Measurements from ENCODE around the gene ZBTB17. TPM values are rescaled to one million over a fixed set of nuclear protein-coding genes. Genes with fewer than 3 reads are reported as not detected.
"Not testable (repeated sequence)": the region's sequence is repeated elsewhere in the genome, so short reads cannot be mapped to it uniquely, and the experiment has no call there.

Gene ZBTB17
- total RNA-seq (10 to 100 TPM; 16.4 to 25.0 (median 20.4) TPM), polyA plus RNA-seq (10 to 100 TPM; 27.3 to 54.9 TPM)
- long read RNA-seq, donor 1, transcript ZBTB17-202 (16 exons, 2,745 nt): major isoform, 35 of 58 reads
- long read RNA-seq, donor 1, partial matches to known transcripts: 14 of 58 reads
- long read RNA-seq, donor 1, other reads (novel, unspliced or antisense): 9 of 58 reads
- long read RNA-seq, donor 2, transcript ZBTB17-202 (16 exons, 2,745 nt): major isoform, 24 of 46 reads
- long read RNA-seq, donor 2, partial matches to known transcripts: 11 of 46 reads
- long read RNA-seq, donor 2, other reads (novel, unspliced or antisense): 9 of 46 reads
- long read RNA-seq, donor 3, transcript ZBTB17-202 (16 exons, 2,745 nt): major isoform, 37 of 56 reads
- long read RNA-seq, donor 3, partial matches to known transcripts: 8 of 56 reads
- long read RNA-seq, donor 3, other reads (novel, unspliced or antisense): 10 of 56 reads

DNA sequence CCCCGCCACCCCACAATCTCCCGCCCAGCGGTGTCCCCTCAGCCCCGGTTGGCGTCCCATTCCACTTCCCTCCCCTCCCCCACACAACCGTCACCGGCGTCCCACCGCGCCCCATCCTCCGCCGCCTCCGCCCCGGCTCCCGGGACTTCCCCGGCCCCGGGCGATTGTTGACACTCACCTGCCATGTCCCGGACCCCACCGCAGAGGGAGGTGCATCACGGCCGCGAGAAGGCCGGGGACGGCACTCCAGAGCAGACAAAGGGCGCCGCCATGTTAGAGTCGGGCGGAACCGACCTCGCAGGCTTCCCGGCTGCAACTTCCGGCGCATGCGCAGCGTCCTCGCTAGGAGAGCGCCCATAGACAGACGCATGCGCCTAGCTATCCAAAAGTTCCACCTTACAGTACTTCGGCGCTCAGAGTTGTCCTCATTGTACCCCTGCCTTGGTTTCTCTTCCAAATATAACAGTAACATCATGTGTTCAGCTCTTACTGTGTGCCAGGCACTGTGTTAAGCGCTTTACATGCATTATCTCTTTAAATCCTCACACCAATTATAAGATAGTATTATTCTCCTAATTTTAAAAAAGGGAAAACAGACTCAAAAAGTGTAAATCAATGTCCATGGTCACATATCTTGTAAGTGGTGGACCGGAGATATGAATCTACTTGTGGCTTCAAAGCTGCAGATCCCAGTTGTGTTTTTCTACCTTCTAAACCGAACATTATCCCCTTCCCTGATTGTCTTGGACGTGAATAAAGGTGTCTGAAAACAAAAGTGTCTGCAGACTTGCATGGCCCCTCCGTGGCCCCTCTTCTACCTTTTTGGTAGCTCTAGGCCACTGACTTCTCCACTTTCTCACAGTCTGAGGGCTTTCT, at the start of gene ZBTB17:
Gene ZBTB17, minus strand, starts transcription at position 297 of the 876 bp plus-strand sequence. CDS start 27,606 bp downstream, outside the sequence.
- Histone ChIP-seq H3K27ac (peak within 1 kb of the TSS; percentile 37 to 93 (median 79)), H3K36me3 (peaks cover 0 to 22% (median 12%) of the 10 kb centered on the region in 9 donors), H3K27me3 (no peaks in the 10 kb centered on the region), H3K9me3 (peaks cover 0 to 5% (median 0%) of the 10 kb centered on the region in 11 donors), H3K4me3 (peak within 1 kb of the TSS; percentile 60 to 100 (median 79)), H3K4me1 (peaks cover 0 to 25% (median 15%) of the 10 kb centered on the region in 9 donors)
- intact Hi-C loops (cut with DNase I): no loop called here
- ATAC-seq: peak; percentile 98 to 100 (median 99)
- TF ChIP-seq, protein P1, sequence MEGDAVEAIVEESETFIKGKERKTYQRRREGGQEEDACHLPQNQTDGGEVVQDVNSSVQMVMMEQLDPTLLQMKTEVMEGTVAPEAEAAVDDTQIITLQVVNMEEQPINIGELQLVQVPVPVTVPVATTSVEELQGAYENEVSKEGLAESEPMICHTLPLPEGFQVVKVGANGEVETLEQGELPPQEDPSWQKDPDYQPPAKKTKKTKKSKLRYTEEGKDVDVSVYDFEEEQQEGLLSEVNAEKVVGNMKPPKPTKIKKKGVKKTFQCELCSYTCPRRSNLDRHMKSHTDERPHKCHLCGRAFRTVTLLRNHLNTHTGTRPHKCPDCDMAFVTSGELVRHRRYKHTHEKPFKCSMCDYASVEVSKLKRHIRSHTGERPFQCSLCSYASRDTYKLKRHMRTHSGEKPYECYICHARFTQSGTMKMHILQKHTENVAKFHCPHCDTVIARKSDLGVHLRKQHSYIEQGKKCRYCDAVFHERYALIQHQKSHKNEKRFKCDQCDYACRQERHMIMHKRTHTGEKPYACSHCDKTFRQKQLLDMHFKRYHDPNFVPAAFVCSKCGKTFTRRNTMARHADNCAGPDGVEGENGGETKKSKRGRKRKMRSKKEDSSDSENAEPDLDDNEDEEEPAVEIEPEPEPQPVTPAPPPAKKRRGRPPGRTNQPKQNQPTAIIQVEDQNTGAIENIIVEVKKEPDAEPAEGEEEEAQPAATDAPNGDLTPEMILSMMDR (IDR thresholded peaks at IDR 0.05): no peak
- DNase-seq: peak; percentile 92 to 95
- WGBS, 2 donors: 8 to 9% methylated on average over 43 to 47 of the region's 47 CpGs

DNA sequence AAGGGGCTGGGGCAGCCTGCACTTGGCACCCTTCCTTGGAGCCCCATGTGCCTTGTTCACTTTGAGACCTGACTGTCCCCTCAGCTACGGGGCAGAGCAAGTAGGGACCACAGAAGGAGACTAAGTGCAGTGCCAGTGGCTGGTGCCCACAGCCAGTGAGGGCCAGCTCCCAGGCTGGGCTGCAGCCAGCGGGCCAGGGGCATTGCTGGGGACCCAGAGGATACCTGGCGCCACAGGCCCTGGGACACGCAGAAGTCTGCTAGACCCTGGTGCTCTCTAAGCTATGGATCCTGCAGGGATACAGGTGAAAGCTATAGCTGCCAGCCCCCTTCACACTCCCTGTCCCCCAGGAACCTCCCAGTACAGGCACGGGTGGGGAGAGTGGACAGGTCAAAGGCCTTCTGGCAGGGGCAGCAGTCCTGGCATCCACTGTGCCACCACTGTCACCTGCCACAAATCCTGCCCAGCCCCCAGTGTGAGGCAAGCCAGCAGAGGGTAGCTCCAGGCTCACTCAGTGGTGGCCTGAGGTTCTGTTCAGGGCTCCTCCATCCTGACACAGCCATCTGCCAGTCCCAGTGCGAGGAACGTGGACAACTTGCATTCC, 47.3 kb upstream of the ZBTB17 start:
- Histone ChIP-seq H3K36me3 (no peaks in the 10 kb centered on the region), H3K27me3 (peaks cover 0 to 18% (median 0%) of the 10 kb centered on the region in 7 donors), H3K9me3 (no peaks in the 10 kb centered on the region), H3K27ac (no peak overlapping the region), H3K4me1 (peaks cover 14 to 44% (median 24%) of the 10 kb centered on the region in 9 donors), H3K4me3 (no peak overlapping the region)
- DNase-seq (no peak), ATAC-seq (no peak)
- WGBS, 2 donors: 74 to 77% methylated on average over 7 of the region's 7 CpGs
- intact Hi-C loops (cut with DNase I): no loop called here
- TF ChIP-seq, protein P1 (IDR thresholded peaks at IDR 0.05): no peak

DNA sequence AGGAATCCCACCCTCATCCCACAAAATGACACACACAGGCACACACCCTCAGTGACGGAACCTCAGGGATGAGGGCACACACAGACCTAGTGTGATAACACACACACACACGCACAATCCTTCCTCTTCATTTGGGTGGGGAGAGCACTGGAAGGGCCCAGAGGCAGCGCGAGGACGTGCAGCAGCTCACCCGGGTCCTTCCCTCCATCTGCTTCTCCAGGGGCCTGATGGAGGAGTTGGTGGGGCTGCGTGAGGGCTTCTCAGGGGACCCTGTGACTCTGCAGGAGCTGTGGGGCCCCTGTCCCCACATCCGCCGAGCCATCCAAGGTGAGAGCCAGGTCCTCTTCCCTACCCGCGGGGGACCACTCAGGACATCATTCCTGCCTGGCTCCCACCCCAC, 46.5 kb upstream of the ZBTB17 start:
- no peak for DNase-seq
- H3K4me1 ChIP-seq: peaks cover 14 to 52% (median 31%) of the 10 kb centered on the region in 9 donors
- ATAC-seq: no peak
- H3K27me3 ChIP-seq: peaks cover 0 to 16% (median 0%) of the 10 kb centered on the region in 7 donors
- TF ChIP-seq, protein P1 (IDR thresholded peaks at IDR 0.05): no peak
- WGBS, 2 donors: 73 to 81% methylated on average over 11 of the region's 11 CpGs
- no peaks in the 10 kb centered on the region for H3K36me3 ChIP-seq
- no peaks in the 10 kb centered on the region for H3K9me3 ChIP-seq
- intact Hi-C loops (cut with DNase I): no loop called here
- no peak overlapping the region for H3K4me3 ChIP-seq
- H3K27ac ChIP-seq: no peak overlapping the region

DNA sequence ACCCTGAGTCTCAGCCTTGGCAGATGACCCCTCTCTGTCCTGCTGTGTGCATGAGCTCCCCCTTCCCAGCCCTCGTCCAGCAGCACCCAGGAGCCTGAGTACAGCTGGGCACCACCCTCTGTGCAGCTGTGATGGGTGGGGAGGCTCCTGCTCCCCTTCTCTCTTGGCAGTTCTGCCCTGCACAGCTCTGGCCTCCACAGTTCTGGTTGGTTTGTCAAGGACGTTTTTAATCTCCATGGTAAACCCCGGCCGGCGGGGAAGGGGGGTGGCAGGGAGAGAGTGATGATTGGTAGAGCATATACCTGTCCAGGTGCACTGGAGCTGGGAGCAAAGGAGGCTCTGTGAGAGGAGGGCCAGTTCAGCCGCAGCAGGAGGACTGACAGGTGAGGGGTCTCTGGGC, 45.8 kb upstream of the ZBTB17 start, which contains the start of gene CLCNKA:
Gene CLCNKA, plus strand, starts transcription at position 356 of the 400 bp plus-strand sequence. CDS start 584 bp downstream, outside the sequence.
- intact Hi-C loops (cut with DNase I): no loop called here
- TF ChIP-seq, protein P1 (IDR thresholded peaks at IDR 0.05): no peak
- no peak for DNase-seq
- peak within 1 kb of the TSS in 6 of 10 donors; percentile 30 to 99 (median 76) for H3K27ac ChIP-seq
- H3K9me3 ChIP-seq: no peaks in the 10 kb centered on the region
- WGBS, 2 donors: 47 to 53% methylated on average over 6 of the region's 6 CpGs
- no peak within 1 kb of the TSS for H3K4me3 ChIP-seq
- peaks cover 7 to 50% (median 26%) of the 10 kb centered on the region in 9 donors for H3K4me1 ChIP-seq
- ATAC-seq: no peak
- peaks cover 0 to 6% (median 0%) of the 10 kb centered on the region in 9 donors for H3K36me3 ChIP-seq
- peaks cover 0 to 9% (median 0%) of the 10 kb centered on the region in 7 donors for H3K27me3 ChIP-seq

DNA sequence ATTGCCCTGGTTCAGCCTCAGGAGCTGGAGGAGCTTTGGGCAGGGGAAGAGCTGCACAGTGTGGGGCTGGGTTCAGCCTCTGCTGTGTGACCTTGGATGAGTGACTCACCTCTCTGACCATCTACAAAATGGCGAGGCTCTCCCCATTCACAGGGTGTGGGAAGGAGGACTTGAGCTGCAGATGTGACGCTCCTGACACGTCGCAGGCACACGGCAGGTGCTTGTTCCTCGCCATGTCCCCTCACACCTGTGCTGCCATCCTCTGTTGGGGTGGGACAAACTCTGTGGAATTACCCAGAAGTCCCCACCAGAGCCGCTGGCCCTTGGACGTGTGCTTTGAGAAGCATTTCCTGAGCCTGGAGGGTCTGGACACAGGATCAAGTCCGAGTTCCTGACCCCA, 45.0 kb upstream of the ZBTB17 start:
- H3K4me3 ChIP-seq; H3K27me3 ChIP-seq; H3K9me3 ChIP-seq; intact Hi-C loops (cut with DNase I); ATAC-seq; DNase-seq: not testable (repeated sequence)
- WGBS, 2 donors: 80 to 83% methylated on average over 8 to 9 of the region's 9 CpGs
- Histone ChIP-seq H3K27ac (peak overlapping the region in 8 of 10 donors; percentile 30 to 99 (median 95)), H3K4me1 (peaks cover 5 to 49% (median 26%) of the 10 kb centered on the region in 9 donors), H3K36me3 (peaks cover 0 to 13% (median 0%) of the 10 kb centered on the region in 9 donors)

All from heart right ventricle (tissue), 16 donors.